VCaP (cell line): Measurements from ENCODE around the gene VAMP2.

Source experiments
- H3K27ac ChIP-seq: fragments of 450-650 bp; 2 replicates; pipeline ENCODE4 v1.5.1; 2017
- TF ChIP-seq, protein P1 (sequence below): fragments of 450-650 bp; conservative IDR thresholded peaks from 2 replicates; pipeline ENCODE4 v1.5.1; 2017; ENCODE audit warnings: mild to moderate bottlenecking, moderate library complexity

Gene VAMP2

GRCh38 chr17:8117367-8117979 lies 45.3 kb downstream of the VAMP2 start:
- TF ChIP-seq, protein P1, sequence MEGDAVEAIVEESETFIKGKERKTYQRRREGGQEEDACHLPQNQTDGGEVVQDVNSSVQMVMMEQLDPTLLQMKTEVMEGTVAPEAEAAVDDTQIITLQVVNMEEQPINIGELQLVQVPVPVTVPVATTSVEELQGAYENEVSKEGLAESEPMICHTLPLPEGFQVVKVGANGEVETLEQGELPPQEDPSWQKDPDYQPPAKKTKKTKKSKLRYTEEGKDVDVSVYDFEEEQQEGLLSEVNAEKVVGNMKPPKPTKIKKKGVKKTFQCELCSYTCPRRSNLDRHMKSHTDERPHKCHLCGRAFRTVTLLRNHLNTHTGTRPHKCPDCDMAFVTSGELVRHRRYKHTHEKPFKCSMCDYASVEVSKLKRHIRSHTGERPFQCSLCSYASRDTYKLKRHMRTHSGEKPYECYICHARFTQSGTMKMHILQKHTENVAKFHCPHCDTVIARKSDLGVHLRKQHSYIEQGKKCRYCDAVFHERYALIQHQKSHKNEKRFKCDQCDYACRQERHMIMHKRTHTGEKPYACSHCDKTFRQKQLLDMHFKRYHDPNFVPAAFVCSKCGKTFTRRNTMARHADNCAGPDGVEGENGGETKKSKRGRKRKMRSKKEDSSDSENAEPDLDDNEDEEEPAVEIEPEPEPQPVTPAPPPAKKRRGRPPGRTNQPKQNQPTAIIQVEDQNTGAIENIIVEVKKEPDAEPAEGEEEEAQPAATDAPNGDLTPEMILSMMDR = no peak

GRCh38 chr17:8116776-8117175 lies 46.0 kb downstream of the VAMP2 start:
- TF ChIP-seq, protein P1 = no peak

More at GRCh38 chr17:8117367-8117979, 45.3 kb downstream of the VAMP2 start:
- H3K27ac ChIP-seq = peak overlapping the region; percentile 65

DNA sequence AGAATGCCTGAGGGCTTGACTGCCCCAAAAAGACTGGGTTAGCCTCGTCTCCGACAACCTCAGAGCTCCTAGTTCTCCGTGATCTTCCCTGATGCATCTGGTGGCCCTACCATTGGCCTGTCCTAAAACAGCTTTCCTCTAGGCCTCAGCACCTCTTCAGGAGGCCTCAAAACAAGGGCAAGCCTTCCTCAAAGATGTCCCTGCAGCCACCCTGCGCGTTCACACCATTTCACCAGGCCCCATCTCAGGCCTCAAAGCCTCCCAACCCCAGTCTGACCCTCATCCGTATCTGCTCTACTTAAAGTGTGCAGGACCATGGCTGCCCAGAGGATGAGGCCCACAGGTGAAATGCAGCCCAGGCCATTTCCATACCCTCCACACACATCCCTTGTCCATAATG lies 51.8 kb downstream of the VAMP2 start:
- no peak overlapping the region for H3K27ac ChIP-seq

More at GRCh38 chr17:8116776-8117175, 46.0 kb downstream of the VAMP2 start:
- H3K27ac ChIP-seq = peak overlapping the region; percentile 65

DNA sequence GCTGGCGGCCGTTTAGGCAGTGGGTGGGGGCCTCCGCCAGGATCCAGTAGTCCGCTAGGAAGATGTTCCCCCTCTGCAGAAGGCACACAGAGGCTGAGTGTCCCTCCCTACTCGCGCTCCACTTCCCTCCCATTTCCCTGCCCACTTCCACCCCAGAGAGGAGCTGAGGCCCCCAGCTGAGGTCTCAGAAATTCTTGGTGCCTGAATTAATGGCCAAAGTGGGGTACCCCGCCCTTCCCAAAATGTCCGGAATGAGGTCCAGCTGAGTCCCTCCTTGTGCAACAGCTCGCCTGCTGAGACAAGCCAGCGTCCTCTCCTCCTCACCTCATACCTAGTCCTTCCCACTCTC lies 52.3 kb downstream of the VAMP2 start:
- H3K27ac ChIP-seq = no peak overlapping the region; the same call in 1 of the 2 replicates
- TF ChIP-seq, protein P1 = peak; percentile 47

More for the DNA sequence above, 51.8 kb downstream of the VAMP2 start:
- TF ChIP-seq, protein P1 = no peak

DNA sequence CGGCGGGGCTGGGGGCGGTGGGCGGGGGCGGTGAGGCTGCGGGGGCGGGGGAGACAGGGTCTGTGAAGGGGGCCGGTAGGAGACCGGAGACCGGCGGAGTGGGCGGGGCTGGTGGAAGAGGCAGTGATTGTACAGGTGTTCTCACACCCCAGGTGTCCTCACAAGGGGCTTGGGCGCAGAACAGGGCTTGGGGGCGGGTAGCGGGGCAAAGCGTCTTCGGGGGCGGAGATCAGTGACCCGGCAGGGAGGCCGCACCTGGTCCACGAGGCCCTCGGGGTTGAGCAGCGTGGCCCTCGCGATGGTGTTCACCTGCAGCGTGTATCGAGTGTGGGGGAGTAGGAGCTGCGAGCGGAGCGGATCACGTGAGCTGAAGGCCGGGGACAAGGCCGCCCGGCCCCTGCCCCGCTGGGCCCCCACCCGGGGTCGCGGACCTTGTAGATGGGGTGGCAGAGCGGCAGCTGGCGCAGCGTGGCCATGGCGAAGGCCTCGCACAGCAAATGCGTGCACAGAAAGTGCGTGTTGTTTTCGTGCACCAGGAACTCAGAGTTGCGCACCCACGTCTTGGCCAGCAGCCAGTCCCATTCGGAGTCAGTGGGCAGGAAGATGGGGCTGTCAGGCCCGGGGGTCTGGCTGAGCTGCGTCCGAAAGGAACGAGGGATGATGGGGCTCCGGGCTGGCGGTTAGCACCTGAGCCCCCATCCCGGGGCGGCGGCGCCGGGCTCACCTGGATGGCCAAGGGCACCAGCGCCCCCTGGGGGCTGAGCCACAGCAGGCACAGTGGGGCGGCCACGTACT lies 52.9 kb downstream of the VAMP2 start:
- TF ChIP-seq, protein P1 = peak; percentile 86
- peak overlapping the region; percentile 23; the same call in 1 of the 2 replicates for H3K27ac ChIP-seq
